Kidney tubule cell (primary cell): Measurements from ENCODE around the gene WLS.

ENCODE experiments used
- DNase-seq: peaks from one replicate; pipeline ENCODE4 v3.0.0-alpha.2; 2018; ENCODE audit warnings: low spot score

WLS gene

DNA sequence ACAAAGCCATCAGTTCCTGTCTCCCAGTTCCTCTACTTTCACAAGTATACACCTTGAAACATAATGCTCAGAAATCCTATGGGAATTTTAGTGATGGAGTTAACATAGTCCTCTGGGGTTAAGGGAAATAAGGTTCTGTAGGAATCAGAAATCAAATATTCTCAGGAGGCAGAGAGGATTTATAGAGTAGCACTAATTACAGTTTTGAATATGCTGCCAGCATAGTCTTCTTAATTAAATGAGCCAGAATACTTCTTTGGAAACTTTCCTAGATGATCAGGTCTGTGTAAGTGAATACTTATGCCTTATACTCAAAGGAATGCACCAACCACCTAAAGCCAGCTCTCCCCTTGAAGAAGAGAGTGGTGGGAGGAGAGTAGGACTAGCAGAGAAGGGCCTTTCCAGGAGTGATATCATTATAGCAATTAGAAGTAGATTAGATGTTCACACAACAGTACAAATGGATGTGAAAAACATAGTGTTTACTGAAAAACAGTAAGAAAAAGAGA lies 150.5 kb downstream of the WLS start:
- DNase-seq: no peak

DNA sequence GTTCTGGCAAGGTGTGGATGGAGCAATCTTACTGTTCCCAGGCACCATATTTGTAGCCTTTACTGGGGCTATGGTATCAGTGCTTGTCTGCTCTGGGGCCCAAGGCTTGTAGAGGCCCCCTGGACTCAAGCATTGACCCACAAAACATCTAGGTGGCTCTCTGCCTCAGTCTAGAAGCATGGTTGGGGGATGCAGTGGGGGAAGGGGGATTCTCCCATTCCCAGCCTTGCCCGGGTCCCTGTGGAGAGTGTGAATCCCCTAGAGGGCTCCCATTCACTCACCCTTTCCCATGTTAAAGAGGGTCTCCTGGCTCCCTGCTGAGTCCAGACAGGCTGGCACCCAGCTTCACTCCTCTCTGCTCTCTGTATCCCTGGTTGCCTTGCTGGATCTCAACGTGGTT lies 153.7 kb downstream of the WLS start:
- DNase-seq: no peak
